GM20431 (cell line): ENCODE results near the gene CTNND1.
"Not testable (repeated sequence)": the region's sequence is repeated elsewhere in the genome, so short reads cannot be mapped to it uniquely, and the experiment has no call there.

ENCODE experiments used
- in situ Hi-C: fragments of 300-500 bp; cut with MseI, MboI; formaldehyde crosslinking; loops from one replicate; pipeline ENCODE4 v1.15.0; 2020; ENCODE audit warnings: low sequenced_read_pairs; ENCODE audit not compliant: unreplicated experiment

Gene CTNND1

GRCh38 chr11:57761301-57762234 lies at the start of gene CTNND1:
Gene CTNND1, plus strand, starts transcription at chr11:57761802. Its CDS starts 29,677 bp downstream, at chr11:57791479.
- in situ Hi-C loops, result no loop called here

GRCh38 chr11:57712256-57713150 lies 49.1 kb upstream of the CTNND1 start, which contains the start of gene TMX2:
Gene TMX2, plus strand, starts transcription at chr11:57712593. Its CDS starts 26 bp downstream, at chr11:57712619.
- in situ Hi-C loops, result no loop called here

DNA sequence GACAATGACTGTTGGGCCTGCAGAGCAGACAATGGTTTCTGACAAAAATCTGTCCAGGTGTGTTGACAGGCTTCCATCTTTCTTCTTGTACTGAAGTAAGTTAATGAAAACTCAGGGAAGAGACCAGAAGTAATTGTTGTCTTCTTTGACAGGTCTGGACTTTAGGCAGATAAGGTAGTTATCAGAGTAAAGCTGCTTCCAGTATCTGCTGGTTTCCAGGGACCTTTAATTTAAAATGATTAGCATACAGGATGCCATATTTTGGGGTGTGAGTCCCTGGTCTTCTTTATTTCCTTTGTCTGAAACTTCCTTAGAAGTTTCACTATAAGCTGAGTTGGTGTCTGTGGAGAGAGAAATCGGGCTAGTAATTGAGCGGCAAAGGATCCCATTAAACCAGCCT lies 47.8 kb upstream of the CTNND1 start:
- in situ Hi-C loops, result no loop called here

DNA sequence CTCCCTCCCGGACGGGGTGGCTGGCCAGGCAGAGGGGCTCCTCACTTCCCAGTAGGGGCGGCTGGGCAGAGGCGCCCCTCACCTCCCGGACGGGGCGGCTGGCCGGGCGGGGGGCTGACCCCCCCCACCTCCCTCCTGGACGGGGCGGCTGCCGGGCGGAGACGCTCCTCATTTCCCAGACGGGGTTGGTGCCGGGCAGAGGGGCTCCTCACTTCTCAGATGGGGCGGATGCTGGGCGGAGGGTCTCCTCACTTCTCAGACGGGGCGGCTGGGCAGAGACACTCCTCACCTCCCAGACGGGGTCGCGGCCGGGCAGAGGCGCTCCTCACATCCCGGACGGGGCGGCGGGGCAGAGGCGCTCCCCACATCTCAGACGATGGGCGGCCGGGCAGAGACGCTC lies 44.9 kb upstream of the CTNND1 start:
- in situ Hi-C loops, result not testable (repeated sequence)

DNA sequence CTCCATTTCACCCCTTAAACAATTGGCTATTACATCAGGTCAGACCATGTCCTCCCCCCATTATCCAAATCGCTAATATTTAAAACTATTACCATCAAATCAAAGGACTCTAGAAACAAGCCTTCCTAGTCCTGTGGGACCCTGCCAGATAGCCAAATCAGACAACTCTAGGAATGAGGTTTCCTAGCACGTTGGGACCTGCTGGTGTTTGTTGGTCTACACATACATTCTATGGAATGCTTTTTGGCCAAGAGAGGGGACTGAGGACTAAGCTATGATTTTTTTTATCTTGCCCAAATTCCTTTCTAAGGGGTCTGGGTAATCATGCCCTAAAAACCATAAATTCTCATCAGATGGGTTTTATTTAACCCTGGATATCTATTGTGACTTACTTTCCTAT lies 34.4 kb upstream of the CTNND1 start:
- in situ Hi-C loops, result no loop called here

DNA sequence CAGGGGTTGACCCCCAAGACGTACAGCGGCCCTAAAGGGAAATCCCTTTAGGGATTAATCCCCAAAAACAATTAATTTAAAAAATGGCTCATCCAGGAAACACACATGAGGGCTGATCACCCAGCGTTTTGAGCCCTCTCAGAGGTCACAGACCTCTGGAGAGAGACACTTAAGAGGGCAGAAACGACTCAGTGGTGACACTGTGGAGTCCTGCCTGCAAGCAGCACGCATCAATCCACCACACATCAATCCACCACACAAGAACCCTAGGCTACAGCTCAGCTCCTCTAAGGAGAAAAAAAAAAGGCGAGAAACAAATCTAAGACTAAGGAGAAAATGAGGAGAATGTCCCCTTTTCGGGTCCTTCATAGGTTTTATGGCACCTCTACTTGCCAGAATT lies 32.8 kb upstream of the CTNND1 start:
- in situ Hi-C loops, result no loop called here

GRCh38 chr11:57729479-57729878 lies 32.1 kb upstream of the CTNND1 start:
- in situ Hi-C loops, result no loop called here

GRCh38 chr11:57732661-57733060 lies 28.9 kb upstream of the CTNND1 start:
- in situ Hi-C loops, result no loop called here

DNA sequence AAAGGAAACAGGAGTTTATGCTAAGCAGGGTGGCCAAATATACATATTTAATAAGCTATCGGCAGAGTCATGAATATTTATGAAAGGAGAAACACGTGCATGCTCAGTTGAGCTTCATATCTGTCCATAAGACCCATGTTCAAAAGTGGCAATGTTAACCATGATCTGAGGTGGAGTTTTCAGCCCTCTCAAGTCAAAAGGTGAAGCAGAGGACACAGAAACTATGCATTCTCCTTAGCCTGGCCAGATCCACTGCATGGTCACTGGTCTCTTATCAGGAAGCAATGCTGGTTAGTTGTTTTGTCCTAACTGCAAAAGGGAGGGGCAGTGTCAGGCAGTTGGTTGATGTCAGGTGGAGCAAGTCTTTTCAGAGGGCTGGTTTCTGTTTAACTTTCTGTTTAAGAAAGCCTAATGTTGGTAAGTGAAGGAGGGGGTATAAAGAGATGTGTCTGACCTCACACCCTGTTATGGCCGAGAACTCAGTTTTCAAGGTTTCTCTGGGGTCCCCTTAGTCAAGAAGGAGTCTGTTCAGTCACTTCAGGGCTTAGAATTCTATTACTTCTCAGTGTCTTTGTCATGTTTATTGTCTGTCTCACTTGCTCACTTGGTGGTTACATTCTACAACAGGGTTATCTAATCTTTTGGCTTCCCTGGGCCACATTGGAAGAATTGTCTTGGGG lies 25.8 kb upstream of the CTNND1 start:
- in situ Hi-C loops, result no loop called here

DNA sequence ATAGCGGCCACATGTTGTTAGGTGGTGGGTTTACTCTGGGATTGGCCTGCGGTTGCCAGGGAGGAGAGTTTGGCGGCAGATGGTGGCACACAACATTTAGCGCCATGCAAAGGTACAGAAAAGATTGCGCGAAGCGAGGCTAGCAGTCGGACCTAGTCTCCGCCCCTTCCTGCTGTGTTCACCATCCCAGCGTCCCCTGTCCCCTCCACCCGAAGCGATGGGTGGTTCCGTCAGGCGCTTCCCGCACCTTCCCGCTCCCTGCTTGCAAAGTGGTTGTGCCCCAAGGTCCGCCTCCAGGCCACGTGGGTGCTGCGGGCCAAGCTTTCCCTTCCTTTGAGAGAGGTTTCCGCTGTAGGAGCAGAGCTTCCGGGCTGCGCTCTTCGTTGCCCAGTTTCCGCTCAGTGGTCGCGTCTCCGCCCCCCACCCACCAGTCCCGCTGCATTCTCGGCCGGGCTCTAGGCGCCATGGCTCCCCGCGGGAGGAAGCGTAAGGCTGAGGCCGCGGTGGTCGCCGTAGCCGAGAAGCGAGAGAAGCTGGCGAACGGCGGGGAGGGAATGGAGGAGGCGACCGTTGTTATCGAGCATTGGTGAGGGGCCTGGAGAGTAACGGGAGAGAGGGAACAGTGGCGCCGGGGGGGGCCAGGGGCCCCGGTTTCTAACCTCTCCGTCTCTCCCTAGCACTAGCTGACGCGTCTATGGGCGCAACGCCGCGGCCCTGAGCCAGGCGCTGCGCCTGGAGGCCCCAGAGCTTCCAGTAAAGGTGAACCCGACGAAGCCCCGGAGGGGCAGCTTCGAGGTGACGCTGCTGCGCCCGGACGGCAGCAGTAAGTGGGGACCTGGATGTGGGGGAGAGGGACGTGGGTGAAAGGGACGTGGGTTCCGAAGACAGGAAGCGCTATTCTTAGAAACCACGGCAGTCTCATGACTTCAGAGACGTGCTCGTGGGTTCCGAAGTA lies 20.2 kb upstream of the CTNND1 start, which contains the start of gene SELENOH:
Gene SELENOH, plus strand, starts transcription at position 360 of the 955 bp plus-strand sequence. Its CDS starts 105 bp downstream, at position 465.
- in situ Hi-C loops, result no loop called here

GRCh38 chr11:57742087-57742452 lies 19.5 kb upstream of the CTNND1 start:
- in situ Hi-C loops, result no loop called here

- in situ Hi-C loops, result no loop called here
Measured at GRCh38 chr11:57744357-57744756, 17.2 kb upstream of the CTNND1 start.

- in situ Hi-C loops, result no loop called here
Measured at GRCh38 chr11:57745206-57745605, 16.4 kb upstream of the CTNND1 start.

- in situ Hi-C loops, result no loop called here
Measured at GRCh38 chr11:57746920-57747319, 14.7 kb upstream of the CTNND1 start.

GRCh38 chr11:57751176-57751575 lies 10.4 kb upstream of the CTNND1 start:
- in situ Hi-C loops, result no loop called here

- in situ Hi-C loops, result no loop called here
Measured at GRCh38 chr11:57751676-57752253, 9.8 kb upstream of the CTNND1 start, which contains the start of gene BTBD18. Gene BTBD18, minus strand, starts transcription at chr11:57751819. Its CDS starts 631 bp downstream, at chr11:57751188.

DNA sequence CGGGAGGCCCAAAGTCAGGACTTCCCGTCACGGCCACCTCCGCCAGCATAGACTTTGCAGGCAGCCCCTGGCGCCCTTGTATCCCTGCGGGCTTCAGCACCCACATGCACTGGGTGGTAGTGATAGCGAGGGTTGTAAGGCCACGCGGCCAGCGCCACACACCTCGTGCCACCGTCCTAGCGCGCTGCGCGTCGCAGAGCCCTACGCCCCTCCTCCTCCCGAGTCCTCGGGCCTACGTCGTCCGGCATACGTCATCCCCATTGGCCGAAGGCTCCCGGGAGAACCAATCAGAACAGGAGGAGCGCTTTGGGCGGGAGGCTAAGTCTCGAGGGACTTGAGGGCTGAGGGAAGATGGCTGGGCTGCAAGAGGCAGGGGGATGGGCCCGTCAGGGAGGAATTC lies 8.6 kb upstream of the CTNND1 start:
- in situ Hi-C loops, result no loop called here

DNA sequence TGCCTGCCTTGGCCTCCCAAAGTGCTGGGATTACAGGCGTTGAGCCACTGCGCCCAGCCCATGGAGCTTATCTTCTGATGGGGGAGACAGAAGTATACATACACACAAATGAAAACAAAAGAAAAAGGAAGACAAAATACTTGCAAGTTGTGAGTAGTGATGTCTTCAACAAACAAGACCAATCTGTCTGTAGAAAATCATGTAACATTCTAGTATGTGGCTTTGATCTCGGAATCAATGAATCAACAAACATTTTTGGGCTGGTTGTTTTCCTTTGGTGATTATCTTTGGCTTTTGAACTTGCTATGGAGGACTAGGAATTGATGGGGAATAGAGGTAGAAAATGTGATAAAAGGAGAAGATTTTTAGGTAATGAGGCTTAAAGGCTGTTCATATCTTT lies 3.4 kb upstream of the CTNND1 start:
- in situ Hi-C loops, result no loop called here
